ENCODE results near the gene SEMA4G.

Gene SEMA4G

DNA sequence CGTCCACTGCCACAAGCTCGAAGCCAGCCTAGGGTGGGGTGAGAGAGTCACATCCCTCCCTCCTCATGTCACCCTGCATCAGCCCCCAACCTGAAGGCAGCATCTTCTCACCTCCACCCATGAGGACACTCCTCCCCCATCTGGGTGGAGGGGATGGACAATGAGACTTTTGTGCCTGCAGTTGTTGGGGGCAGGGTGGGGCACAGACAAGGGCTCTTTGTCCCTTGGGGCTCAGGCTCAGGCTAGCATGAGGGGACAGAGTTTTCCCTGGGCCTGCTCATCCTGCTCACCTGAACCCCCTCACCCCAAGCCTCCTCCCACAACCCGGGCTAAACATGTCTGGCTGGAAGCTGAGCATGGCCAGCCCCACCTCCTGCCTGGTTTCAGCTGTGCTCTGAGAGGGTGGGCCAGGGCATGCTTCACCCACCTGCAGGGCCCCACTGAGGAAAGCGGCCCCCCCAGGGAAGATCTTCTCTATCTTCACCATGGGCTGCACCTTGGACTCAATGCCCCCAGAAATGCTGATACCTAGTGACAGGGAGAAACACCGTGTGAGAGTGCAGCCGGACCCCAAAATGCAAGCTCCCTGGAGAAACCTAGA, 39.6 kb downstream of the SEMA4G start:
- DNase-seq = no peak

DNA sequence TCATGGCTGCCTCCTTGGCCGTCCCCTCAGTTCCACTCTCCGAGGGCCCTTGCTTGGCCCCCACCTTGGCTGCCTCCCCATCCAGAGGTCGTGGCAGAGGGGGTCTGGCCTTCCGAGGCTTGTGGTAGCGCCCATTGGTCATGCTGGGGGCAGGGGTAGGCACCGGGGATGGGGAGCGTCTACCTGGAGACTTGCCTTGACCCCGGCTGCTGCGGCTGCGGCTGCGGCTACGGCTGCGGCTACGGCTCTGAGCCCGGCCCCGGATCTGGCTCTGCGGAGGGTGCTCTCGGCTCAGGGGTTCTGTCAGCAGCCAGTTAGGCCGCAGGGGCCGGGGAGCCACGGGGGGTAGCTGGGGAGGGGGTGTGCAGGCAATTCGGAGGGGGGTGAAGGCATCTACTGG, 41.0 kb downstream of the SEMA4G start:
- no peak for DNase-seq

DNA sequence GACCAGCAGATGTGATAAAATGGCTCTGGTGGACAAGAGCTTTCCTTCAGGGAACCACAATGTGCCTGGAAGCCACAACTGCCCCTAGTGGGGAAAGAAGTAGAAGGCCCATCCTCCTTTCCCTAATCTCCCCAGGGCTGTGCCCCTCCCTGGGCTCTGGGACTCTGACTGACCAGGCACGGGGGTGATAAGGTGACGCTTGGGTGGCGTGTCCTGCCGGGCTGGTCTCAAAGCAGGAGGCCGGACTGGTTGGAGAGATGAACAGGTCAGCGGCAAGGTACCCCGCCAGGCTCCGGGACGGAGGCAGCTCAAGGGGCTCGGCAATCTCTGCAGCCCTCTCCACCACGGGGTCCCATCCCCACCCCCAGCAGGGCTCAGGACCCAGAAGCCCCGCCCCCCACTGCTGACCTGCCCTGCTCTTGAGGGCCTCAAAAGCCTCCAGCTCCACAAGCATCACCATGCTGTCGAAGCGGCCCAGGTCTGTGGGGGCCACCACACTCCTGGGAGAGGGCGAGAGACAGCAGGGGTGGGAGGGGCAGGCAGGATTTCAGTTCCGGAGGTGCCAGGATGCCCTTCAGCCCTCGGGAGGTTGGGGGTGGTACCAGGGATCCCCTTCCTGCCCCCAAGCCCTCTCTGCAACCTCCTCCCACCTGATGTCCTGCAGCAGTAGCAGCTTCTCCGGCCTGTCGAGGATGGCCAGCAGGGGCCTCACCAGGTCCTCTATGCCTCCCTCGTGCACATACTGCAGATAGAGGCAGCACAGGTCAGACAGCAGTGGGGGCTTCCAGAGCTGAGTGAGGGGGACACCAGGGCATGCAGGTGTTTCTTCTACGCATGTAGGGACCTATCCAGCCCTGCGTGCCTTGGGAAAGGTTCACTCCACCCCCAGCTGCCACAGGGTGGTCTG, 42.5 kb downstream of the SEMA4G start:
- DNase-seq = no peak

DNA sequence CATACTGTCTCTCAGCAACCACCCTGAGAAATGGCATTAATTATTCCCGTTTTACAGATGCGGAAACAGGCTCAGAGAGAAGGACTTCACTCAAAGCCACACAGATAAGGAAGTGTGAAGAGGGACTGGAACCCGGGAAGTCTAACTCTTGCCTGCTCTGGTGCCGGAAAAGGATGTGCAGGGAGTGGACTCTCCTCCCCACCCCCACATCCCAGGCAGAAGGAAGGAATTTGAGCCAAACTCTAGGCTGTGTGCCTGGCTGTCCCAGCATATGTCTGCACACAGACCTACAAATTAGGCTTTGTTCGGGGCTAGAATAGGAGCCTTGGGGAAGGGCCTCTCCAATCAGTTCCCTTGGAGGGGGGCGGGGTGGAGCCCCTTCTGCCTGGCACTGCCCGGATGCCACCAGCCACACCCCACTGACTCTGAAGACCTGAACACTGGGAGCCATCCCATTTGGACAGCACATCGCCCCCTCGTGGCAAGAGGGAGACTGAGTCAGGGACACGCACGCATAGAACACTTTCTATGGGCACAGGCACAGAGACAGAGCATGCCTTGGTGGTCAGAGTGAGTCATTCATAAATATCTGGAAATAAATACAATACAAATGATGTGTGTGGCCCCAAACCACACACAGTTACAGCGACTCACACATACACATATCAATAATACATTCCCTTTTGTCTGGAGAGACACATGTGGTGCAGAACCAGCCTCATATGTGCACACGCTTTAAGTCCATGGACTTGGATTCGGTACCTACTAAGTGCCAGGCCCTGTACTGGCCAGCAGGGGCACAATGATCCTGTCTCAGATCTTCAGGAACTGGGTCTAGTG, 43.4 kb downstream of the SEMA4G start:
- DNase-seq = peak; percentile 78

DNA sequence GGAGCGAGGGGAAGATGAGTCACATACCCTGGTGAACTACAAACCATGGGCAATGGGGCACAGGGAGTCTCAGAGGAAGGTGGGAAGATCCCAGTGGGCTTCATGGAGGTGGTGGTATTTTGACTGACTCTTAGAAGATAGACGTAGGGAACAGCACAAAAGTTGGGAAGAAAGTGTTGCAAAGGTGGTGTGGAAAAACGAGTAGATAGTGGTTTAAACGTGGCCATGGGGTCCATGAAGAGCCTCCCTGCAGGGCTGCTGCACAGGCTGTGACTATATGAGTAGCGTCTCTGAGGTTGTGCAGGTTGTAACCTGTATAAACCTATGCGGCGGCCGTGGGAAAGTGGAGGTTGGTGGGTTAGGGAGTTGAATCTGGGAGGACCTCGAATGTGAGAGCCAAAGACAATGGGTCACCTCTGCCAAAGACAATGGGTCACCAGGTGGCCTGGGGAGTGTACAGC, 44.1 kb downstream of the SEMA4G start:
- DNase-seq = no peak

DNA sequence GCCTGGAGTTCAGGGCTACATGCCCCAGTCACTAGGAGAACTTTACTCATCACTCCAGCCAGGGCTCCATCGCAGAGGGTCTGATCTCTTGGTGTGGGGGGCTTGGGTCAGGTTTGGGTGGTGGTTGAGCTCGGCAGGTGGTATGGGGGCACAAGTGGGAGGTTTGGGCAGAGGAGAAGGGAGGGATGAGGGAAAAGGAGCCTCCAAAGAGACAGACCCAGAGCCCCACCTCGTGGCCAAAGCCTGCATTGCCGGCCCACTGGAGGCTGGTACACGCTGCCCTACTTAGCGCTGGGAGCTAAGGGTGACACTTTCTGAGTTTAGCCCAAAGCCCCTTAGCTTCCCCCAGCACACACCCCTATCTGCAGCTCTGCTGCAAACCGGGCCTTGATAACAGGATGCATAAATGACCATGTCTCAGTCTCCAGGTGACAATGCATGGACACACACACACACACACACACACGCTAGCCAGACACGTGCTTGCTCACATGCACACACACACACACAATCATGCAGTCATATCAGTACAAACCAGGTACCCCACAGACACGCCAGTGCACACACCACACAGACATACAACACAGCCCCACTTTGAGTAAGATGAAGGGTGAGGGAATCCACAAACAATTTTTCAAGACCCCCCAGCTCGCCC, 45.1 kb downstream of the SEMA4G start:
- DNase-seq = peak; percentile 15

DNA sequence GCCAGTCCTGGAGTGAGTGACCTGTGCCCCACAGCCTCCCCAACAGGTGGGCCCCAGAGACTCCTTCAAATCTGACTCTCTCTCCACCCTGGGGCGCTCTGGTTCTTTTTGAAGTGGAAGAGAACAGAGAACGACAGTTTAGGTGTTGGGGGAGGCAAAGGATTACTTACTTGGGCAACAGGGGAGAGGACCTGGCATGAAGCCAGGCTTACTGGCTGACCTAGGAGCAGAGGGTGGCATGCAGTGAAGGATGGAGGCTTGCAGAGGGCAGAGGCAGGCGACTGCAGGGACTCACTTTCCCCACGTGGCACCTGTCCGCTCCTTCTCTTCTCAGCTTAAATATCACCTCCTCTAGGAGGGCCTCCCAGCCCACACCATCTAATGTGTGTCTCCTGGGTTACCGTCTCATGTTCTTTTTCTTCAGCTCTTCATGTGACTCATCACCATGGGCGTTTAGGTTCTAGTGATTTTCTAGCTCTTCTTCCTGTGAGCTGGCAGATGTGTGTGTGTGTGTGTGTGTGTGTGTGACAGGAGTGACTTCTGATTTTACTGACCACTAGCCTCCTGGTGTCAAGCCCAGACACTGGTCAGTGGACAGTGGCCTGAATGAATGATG, 45.8 kb downstream of the SEMA4G start:
- no peak for DNase-seq

DNA sequence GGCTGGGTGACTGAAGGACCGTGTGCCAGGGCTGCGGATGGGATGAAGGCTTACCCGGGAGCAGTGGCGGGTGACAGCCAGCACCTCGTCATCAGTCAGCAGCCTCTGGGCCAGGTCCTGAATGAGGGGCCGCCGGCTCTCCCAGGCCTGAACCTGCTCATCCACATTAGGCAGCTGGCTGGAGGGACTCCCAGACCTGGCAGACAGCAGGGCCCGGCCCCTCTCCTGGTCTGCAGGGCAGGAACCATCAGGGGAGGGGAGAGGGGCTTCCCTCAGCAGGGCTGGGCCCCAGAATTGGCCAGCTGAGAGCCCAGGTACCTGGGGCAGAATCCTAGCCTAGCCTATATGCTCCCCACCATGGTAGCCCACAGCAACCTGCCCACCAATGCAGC, 46.3 kb downstream of the SEMA4G start:
- DNase-seq = no peak

DNA sequence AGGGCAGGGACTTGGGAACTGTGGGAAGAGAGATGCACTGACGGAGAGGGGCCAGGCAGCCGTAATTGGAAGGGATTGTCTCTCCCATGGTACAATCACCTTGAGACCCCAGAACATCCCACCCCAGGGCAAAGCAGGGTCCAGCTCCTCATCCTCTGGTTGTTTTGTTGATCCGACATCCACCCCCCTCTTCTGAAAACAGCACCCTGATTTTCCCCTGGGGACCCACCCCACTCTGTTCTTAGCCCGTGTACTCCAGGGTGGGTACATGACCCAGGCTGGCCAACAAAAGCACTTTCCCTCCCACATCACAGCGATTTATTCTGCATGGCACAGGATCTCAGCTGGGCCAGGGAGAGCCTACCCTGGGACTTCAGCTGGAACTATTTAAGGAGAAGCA, 47.5 kb downstream of the SEMA4G start:
- DNase-seq = no peak

DNA sequence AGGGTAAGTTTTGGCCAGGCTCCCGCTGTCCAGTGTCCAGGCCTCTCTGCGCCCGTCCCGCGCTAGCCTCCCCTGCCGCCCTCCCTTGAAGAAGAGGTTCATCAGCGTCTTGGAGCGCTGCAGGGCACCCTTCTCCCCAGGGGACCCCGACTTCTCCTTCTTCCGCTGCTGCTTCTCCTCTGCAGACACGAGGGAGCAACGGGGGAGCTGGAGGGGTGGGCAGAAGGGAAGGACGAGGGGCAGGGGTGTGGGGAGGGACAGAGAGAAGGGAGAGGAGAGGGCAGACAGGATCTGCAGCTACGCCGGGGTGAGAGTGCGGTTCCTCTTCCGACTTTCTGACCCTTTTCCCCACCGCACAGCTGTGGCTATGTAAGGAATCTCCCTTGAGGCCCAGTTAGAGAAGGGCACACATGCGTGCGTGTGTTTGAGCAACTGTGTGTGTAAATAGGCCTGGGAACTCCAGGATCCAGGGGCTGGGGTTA, 48.9 kb downstream of the SEMA4G start:
- DNase-seq = no peak

DNA sequence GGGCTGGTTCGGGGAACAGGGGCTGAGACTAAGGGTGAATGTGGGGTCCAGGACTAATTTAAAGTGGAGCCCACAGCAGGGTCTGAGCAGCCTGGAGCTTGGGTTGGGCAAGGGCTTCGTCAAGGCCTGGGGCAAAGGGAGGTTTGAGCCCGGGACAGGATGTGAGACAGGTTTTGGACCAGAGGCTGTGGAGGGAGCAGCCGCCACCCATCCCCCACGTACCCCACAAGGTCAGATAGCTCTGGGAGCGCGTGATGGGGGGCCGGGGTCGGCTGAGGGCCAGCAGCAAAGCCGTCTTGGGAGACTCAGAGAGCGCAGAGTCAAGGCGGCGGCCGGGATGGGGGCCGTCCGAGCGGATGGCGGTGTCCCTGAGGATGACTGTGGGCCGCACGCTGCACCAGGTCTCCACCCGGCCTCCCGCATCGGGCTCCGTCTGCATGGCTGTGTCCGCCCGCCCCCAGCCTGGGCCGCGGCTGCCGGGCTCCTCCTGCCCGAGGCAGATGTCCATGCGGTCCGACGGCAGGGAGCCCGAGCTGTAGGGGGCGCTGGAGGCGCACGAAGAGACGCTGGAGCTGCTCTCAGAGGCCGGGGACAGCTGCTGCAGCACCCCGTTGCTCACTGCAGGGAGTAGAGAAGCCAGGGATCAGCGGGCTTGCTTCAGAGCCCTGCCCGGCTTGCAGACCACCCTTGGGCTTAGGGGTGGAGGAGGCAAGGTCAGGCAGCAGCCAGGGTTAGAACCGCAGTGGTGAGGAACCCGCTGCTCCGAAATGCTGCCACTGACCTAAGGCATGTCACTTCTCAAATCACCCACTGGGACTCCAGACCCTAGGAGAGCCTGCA, 49.5 kb downstream of the SEMA4G start:
- DNase-seq = peak; percentile 37
